Upper lobe of left lung (tissue), 6 donors: ENCODE data around the gene DHRS7B. TPM values are rescaled to one million over a fixed set of nuclear protein-coding genes. Genes with fewer than 3 reads are reported as not detected.

Source experiments
- ATAC-seq, 2 donors: fragments of 200-7000 bp; cut with Tn5 transposase; one replicate each; pipeline ENCODE4 v1.9.1; 2022; ENCODE audit warnings: mild to moderate bottlenecking in 2 of 2, moderate library complexity in 2 of 2; ENCODE audit not compliant: low FRiP score in 2 of 2
- DNase-seq, 2 donors: peaks; one replicate each; pipeline ENCODE4 v3.0.0-alpha.2; 2019 to 2020
- H3K27ac ChIP-seq, 4 donors: fragments of 200-600 bp; sonication (generic); one replicate each; pipeline ENCODE4 v1.5.1; 2016 to 2019
- H3K27me3 ChIP-seq, 4 donors: fragments of 200-600 bp; sonication (generic); one replicate each; pipeline ENCODE4 v1.5.1; 2017 to 2019
- H3K36me3 ChIP-seq, 4 donors: fragments of 200-600 bp; sonication (generic); one replicate each; pipeline ENCODE4 v1.5.1; 2016 to 2019
- H3K4me1 ChIP-seq, 4 donors: fragments of 200-600 bp; sonication (generic); one replicate each; pipeline ENCODE4 v1.5.1; 2018 to 2019
- H3K4me3 ChIP-seq, 4 donors: fragments of 200-600 bp; sonication (generic); one replicate each; pipeline ENCODE4 v1.5.1; 2017 to 2019; ENCODE audit warnings: mild to moderate bottlenecking in 2 of 4, moderate library complexity in 1 of 4
- H3K9me3 ChIP-seq, 4 donors: fragments of 200-600 bp; sonication (generic); one replicate each; pipeline ENCODE4 v1.5.1; 2018 to 2019
- CTCF ChIP-seq, 6 experiments: fragments of 450-650 bp in 4 of 6; fragments of 200-600 bp in 2 of 6; sonication (generic) in 2 of 6; IDR thresholded peaks; one replicate each; pipeline ENCODE4 v1.5.1; 2016 to 2019; ENCODE audit warnings: antibody characterized with exemption in 6 of 6
- EP300 ChIP-seq, 4 donors: sonication (generic); formaldehyde crosslinking; IDR thresholded peaks; one replicate each; pipeline ENCODE4 v1.5.1; 2017; ENCODE audit warnings: antibody characterized with exemption in 4 of 4, control low read depth in 2 of 4
- POLR2A ChIP-seq, 4 donors: fragments of 450-650 bp; IDR thresholded peaks; one replicate each; pipeline ENCODE4 v1.5.1; 2016 to 2017; ENCODE audit warnings: antibody characterized with exemption in 4 of 4, mild to moderate bottlenecking in 2 of 4
- POLR2AphosphoS5 ChIP-seq, 2 donors: sonication (generic); formaldehyde crosslinking; IDR thresholded peaks; one replicate each; pipeline ENCODE4 v1.5.1; 2017; ENCODE audit warnings: antibody characterized with exemption in 2 of 2
- WGBS, 2 donors: methylation state at CpG; one replicate each; pipeline ENCODE4 v1.1.5; 2017 to 2018; 5-methylcytosine and 5-hydroxymethylcytosine counted together
- small RNA-seq, 4 donors: library from RNA; depleted of rRNA; stranded (forward); fragments of <200 nt; gene quantifications; one replicate each; pipeline ENCODE3, GENCODE V24; 2016
- total RNA-seq, 6 donors: library from RNA; depleted of rRNA in 4 of 6; stranded (reverse); fragments of >200 nt in 4 of 6; gene quantifications; one replicate each; pipeline versions ENCODE4 v1.1.0 to v1.2.1, GENCODE V29; 2016 to 2021
- donor health status: DM: no; HTN: no; CAD: no; lungs with moderate emphysema.
- donor health status: DM: no; HTN: yes; CAD: no; lungs with severe emphysema.

The DHRS7B gene
- total RNA-seq, 6 donors from 2014 or later = 16.8 to 47.2 (median 30.2) TPM

DNA sequence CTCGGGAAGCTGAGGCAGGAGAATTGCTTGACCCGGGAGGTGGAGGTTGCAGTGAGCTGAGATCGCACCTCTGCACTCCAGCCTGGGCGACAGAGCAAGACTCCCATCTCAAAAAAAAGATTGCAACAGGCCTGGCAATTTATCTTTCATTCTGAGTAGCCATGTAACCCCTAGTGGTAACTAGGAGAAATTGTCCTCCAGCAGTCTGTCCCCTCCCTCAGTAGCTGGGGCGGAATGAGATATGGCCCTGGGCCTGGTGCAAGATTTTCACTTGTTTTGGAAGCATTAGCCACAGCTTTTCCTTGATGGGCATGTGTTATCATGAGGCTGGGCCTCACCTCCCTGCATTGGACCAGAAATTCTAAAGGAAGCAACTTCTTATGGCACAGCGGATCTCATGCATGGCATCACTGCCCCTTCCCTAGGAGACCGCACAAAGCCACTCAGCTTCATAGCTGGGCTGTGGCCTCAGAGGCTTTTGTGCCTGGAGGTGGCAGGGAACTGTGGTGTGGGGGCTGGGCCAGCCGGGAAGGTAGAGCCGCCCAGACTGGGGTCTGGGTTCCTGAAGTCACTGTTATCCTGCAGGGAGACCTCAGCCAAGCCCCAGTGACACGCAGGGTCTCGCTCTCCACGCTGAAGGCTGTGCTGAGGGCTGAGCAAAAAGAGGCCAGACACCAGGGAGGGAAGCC lies 113.1 kb downstream of the DHRS7B start:
- DNase-seq = no peak
- H3K27me3 ChIP-seq = no peaks in the 10 kb centered on the region
- H3K4me1 ChIP-seq = no peaks in the 10 kb centered on the region
- H3K4me3 ChIP-seq = no peak overlapping the region
- peak in 1 of 2 donors; percentile 60 for ATAC-seq
- WGBS, 2 donors = 75 to 79% methylated on average over 6 to 12 of the region's 12 CpGs
- TF ChIP-seq POLR2AphosphoS5 (IDR thresholded peaks at IDR 0.05) = no peak
- TF ChIP-seq POLR2A (IDR thresholded peaks at IDR 0.05) = no peak
- TF ChIP-seq EP300 (IDR thresholded peaks at IDR 0.05) = no peak
- TF ChIP-seq CTCF (IDR thresholded peaks at IDR 0.05) = peak; percentile 17 to 48 (median 32)
- H3K9me3 ChIP-seq = no peaks in the 10 kb centered on the region
- peaks cover 0 to 28% (median 15%) of the 10 kb centered on the region in 4 donors for H3K36me3 ChIP-seq
- no peak overlapping the region for H3K27ac ChIP-seq

DNA sequence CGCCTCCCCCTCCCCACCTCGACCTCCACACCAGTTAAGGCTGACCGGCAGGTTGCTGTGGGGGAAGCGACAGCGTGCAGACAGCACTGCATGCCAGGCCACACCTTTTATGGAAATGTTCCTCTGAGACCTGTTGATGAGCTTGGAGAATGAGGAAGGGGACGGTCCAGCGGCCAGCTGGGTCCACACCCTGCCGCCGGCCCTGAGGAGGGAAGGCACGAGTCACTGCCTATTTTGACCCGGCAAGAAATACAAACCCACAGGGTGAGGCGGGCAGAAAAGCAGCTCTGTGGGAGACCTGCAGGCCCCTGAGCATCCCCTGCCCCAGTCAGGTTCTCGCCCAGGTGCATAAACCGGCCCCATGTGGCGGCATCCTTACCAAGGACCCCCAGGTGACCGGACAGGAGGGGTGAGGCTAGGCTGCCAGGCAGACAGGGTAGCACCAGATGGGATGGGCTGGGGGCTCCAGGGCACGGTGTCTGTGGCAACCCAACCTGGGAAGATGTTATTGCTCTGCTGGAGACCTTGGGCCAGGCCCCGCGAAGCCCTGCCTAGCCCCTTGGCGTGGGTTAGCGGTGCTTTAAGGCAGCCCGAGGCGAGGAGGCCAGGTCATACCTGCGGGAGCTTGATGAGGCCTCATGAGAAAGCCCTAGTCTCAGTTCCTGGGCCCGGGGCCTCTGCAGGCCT lies 113.7 kb downstream of the DHRS7B start:
- DNase-seq = no peak
- no peak overlapping the region for H3K27ac ChIP-seq
- TF ChIP-seq CTCF (IDR thresholded peaks at IDR 0.05) (no peak), POLR2A (IDR thresholded peaks at IDR 0.05) (no peak), POLR2AphosphoS5 (IDR thresholded peaks at IDR 0.05) (no peak), EP300 (IDR thresholded peaks at IDR 0.05) (no peak)
- ATAC-seq = no peak
- H3K36me3 ChIP-seq = peaks cover 0 to 28% (median 15%) of the 10 kb centered on the region in 4 donors
- no peaks in the 10 kb centered on the region for H3K27me3 ChIP-seq
- no peak overlapping the region for H3K4me3 ChIP-seq
- H3K9me3 ChIP-seq = no peaks in the 10 kb centered on the region
- 80 to 83% methylated on average over 8 to 24 of the region's 25 CpGs for WGBS, 2 donors
- no peaks in the 10 kb centered on the region for H3K4me1 ChIP-seq

Small RNA genes within 50 kb of the gene (small RNA-seq; reads per million reads assigned to genes)
- gene RN7SL426P = 0 reads per million in 4 donors

Other genes with a start within 250 kb of the DHRS7B start
- 100 to 1,000 TPM; 134 to 302 (median 177) TPM for gene USP22, start 84.0 kb upstream of the DHRS7B start, total RNA-seq
- 10 to 100 TPM; 13.0 to 38.9 (median 21.6) TPM for gene TMEM11, start 87.2 kb downstream of the DHRS7B start, total RNA-seq
- 10 to 100 TPM; 11.2 to 32.5 (median 16.1) TPM for gene NATD1, start 126.4 kb downstream of the DHRS7B start, total RNA-seq
- 100 to 1,000 TPM in 1 of 6 donors, 10 to 100 TPM in 5; 45.1 to 134 (median 79.5) TPM for gene MAP2K3, start 157.7 kb downstream of the DHRS7B start, total RNA-seq
- 1 to 10 TPM; 1.2 to 3.8 (median 2.0) TPM for gene KCNJ12, start 249.4 kb downstream of the DHRS7B start, total RNA-seq